Right kidney (tissue), 1 donor: Measurements from ENCODE around the gene ITIH5.

ENCODE experiments used
- DNase-seq: peaks from one replicate; pipeline ENCODE4 v3.0.0-alpha.2; 2016

Gene ITIH5

DNA sequence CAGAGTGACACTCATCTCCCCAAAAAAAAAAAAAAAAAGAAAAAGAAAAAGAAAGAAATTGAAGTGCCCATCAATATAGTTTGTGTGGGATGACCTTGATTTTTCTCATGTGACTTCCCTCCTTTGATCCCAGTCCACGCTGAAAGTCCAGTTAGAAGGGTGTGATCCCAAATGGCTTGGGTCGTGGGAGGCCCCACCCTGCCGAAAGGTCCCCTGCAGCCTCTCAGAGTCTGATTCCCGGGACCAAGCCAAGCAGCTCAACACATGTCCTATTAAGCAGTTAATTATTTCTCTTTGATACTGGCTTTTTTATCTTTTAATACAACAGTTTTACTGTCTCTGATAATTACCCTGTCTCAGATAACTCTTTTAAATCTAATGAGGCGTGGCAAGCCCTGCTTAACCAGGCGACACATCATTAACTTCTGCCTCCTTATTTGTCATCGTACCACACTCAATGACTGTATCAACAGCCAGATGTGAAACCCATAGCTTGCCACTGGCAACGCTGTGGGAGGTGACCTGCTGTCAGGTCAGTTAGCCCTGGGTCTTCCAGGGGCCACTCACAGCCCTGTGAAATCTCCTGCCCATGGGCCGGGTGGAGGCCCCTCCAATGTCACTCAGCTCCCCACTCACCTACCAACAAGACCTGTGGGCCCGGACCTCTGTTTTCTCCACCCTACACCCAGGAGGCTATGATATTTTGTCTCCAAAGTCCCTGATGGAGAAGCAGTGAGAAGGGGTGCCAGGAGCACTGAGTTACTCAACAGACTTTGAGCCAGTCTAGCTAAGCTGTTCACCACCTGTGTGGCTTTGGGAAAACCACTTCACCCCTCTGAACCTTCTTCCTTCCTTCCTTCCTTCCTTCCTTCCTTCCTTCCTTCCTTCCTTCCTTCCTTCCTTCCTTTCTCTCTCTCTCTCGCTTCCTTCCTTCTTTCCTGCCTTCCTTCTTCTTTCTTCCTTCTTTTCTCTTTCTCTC, 146.0 kb downstream of the ITIH5 start:
- peak; percentile 41 for DNase-seq

DNA sequence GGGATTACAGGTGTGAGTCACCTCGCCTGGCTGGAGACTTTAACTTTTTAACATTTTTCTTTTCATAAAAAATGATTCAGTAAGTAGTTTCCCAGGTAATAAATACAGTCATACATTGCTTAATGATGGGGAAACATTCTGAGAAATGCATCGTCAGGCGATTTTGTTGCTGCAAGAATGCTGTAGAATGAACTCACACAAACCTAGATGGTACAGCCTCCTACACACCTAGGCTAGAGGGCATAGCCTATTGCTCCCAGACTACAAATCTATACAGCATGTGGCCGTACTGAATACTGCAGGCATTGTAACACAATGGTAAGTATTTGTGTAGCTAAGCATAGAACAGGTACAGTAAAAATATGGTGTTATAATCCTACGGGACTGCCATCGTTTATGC, 147.4 kb downstream of the ITIH5 start:
- DNase-seq, result no peak

DNA sequence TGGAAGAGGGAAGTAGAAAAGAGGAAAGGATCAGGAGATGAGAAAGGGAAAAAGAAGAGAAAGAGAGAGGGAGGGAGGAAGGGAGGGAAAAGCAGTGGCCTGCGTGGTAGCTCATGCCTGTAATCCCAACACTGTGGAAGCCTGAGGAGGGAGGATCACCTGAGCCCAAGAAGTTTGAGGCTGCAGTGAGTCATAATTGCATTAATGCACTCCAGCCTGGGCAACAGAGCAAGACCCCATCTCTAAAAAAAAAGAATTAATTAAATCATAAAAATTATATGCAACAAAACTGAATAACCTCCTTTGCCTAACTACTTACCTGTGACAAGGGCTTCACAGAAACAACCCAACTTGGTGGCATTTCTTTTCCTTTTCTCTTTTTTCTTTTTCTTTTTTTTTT, 148.1 kb downstream of the ITIH5 start:
- no peak for DNase-seq

DNA sequence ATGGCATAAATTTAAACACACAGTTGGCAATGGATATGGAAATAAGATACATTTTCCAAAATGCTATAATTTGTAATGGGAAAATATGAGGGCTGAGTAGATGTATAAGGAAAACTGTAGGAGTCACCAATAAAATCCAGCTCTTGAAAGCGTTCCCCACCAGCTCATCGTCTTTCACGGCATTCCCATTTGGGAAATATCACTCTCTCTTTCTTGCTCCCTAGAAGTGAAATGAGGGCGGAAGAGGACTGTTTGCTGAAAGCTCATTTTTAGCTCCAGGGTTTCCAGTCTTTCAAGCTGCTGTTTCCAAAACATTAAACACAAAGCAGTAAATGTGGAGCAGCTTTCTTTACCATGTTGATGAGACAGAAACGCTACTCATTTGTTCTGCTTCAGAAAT, 151.3 kb downstream of the ITIH5 start:
- DNase-seq, result no peak

DNA sequence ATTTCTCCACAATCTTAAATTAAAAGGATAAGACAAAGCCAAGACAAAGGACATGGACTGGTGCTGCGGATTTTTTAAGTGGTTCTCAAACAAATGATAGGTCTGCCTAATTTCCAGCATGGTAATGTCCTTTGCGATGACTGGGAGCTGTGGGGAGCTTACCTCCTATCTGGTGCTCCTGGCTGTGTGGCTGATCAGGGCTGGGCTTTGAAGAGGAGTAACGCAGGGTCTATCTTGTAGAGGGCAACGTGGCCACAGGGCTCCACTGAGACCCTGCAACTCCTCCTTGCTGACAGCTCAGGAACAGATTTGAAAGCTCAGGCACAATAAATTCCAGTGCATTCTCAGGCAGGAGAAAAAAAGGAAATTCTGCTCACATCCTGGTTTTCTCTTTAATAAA, 152.8 kb downstream of the ITIH5 start:
- DNase-seq, result no peak

DNA sequence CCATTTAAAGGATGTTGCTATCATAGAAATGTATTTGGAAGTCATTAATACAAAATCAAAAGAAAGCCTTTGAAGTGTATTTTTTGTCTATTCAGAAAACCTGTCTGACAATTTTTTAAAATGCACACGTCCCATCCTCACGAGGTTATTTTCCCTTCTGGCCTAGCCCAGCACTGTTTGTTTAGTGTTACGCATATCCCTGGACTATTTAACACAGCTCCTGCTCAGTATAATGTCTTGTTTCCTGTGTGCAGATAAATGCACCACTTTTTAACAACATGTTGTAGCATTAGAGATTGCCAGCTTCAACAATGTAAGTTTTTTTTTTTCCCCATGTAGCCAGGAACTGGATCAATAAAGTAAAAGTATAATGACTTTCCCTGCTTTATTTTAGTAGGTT, 153.3 kb downstream of the ITIH5 start:
- no peak for DNase-seq

DNA sequence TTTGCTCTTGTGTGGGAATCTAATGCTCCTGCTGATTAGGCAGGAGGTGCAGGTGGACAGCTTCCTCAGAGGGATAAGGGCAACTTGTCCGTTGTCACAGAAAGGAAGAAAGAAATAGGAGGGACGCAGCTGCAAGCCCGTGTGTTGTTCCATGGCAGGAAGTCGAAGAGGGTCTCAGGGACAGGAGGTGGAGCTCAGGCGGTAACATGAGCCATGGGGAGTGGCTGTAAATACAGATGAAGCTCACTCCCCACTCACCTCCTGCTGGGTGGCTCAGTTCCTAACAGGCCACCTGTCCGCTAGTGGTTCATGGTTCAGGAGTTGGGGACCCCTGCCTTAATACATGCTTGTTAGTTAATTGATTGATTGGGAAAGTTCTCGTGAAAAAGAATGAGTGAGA, 154.3 kb downstream of the ITIH5 start:
- no peak for DNase-seq

DNA sequence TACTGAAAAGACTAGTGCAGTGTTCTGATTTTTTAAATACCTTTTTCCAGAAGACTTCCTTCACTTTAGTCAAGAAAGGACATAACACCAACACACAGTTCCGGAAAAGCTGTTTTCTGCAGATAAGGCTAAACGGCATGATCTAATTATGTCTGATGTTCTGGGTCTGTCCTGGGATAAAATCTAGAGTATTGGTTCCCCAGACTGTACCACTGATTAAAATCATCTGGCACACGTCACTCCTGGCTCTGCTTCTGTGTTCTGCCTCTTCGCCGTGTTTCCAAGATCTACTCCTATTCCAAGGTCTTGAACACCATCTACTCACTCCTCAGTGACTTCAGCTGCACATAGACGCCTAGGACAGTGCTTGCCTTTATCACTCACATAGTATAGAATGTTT, 155.2 kb downstream of the ITIH5 start:
- no peak for DNase-seq
